Thoracic aorta (tissue), 2 donors: ENCODE results near the gene SMARCA5. TPM values are rescaled to one million over a fixed set of nuclear protein-coding genes. Genes with fewer than 3 reads are reported as not detected.

Source experiments
- ATAC-seq: fragments of 150-250 bp; one replicate; pipeline ENCODE4 v1.8.0; 2017; ENCODE audit warnings: low read depth; ENCODE audit not compliant: insufficient number of reproducible peaks, low FRiP score
- DNase-seq: peaks from one replicate; pipeline ENCODE4 v3.0.0-alpha.2; 2020; ENCODE audit warnings: low spot score
- H3K27ac ChIP-seq, 2 donors: fragments of 200-600 bp; sonication (generic); 1 replicate in 1 of 2; 2 replicates in 1 of 2; pipeline ENCODE4 v1.5.1; 2016; ENCODE audit warnings: mild to moderate bottlenecking in 2 of 2, moderate library complexity in 2 of 2
- H3K27me3 ChIP-seq: fragments of 200-600 bp; sonication (generic); replicated peaks from 2 replicates; pipeline ENCODE4 v1.6.0; 2016; ENCODE audit warnings: mild to moderate bottlenecking; ENCODE audit not compliant: insufficient read depth
- H3K36me3 ChIP-seq: fragments of 200-600 bp; sonication (generic); one replicate; pipeline ENCODE4 v1.5.1; 2016
- H3K4me1 ChIP-seq, 2 donors: fragments of 200-600 bp; sonication (generic); 1 replicate in 1 of 2; 2 replicates in 1 of 2; pipeline versions ENCODE4 v1.5.1 to v1.6.0; 2016; ENCODE audit warnings: low read depth in 2 of 2, mild to moderate bottlenecking in 1 of 2; ENCODE audit not compliant: control insufficient read depth in 1 of 2
- H3K4me3 ChIP-seq: fragments of 200-600 bp; sonication (generic); 2 replicates; pipeline ENCODE4 v1.5.1; 2016; ENCODE audit warnings: mild to moderate bottlenecking
- H3K9me3 ChIP-seq: fragments of 200-600 bp; sonication (generic); 2 replicates; pipeline ENCODE4 v1.5.1; 2016
- CTCF ChIP-seq: fragments of 200-600 bp; sonication (generic); IDR thresholded peaks from one replicate; pipeline ENCODE4 v1.5.1; 2019; ENCODE audit warnings: antibody characterized with exemption
- total RNA-seq, 2 donors: library from RNA; depleted of rRNA; stranded (reverse); fragments of >200 nt; gene quantifications; one replicate each; pipeline versions ENCODE4 v1.1.0 to v1.2.3, GENCODE V29; 2016

Gene SMARCA5
- total RNA-seq, 2 donors from 2014 or later: 19.2 to 75.8 TPM

- Histone ChIP-seq H3K27ac (no peak overlapping the region), H3K27me3 (no peaks in the 10 kb centered on the region), H3K36me3 (peaks cover 56% of the 10 kb centered on the region), H3K9me3 (no peaks in the 10 kb centered on the region), H3K4me1 (peaks cover 0 to 5% of the 10 kb centered on the region in 2 donors), H3K4me3 (no peak overlapping the region)
- ATAC-seq (no peak), DNase-seq (no peak)
- peak; percentile 19 for TF ChIP-seq CTCF
Measured at GRCh38 chr4:143531380-143531779, 17.9 kb downstream of the SMARCA5 start.

GRCh38 chr4:143531788-143532491, 18.4 kb downstream of the SMARCA5 start:
- DNase-seq (no peak), ATAC-seq (no peak)
- no peak overlapping the region for H3K27ac ChIP-seq
- peaks cover 53% of the 10 kb centered on the region for H3K36me3 ChIP-seq
- H3K4me3 ChIP-seq: no peak overlapping the region
- H3K27me3 ChIP-seq: no peaks in the 10 kb centered on the region
- peaks cover 0 to 5% of the 10 kb centered on the region in 2 donors for H3K4me1 ChIP-seq
- TF ChIP-seq CTCF: no peak
- no peaks in the 10 kb centered on the region for H3K9me3 ChIP-seq

GRCh38 chr4:143538979-143539669, 25.6 kb downstream of the SMARCA5 start:
- Histone ChIP-seq H3K4me1 (no peaks in the 10 kb centered on the region), H3K27me3 (no peaks in the 10 kb centered on the region), H3K27ac (no peak overlapping the region), H3K36me3 (peaks cover 58% of the 10 kb centered on the region), H3K4me3 (no peak overlapping the region), H3K9me3 (no peaks in the 10 kb centered on the region)
- no peak for TF ChIP-seq CTCF
- DNase-seq: no peak
- ATAC-seq: no peak

GRCh38 chr4:143539670-143540023, 26.1 kb downstream of the SMARCA5 start:
- no peaks in the 10 kb centered on the region for H3K4me1 ChIP-seq
- peaks cover 57% of the 10 kb centered on the region for H3K36me3 ChIP-seq
- ATAC-seq: no peak
- H3K4me3 ChIP-seq: no peak overlapping the region
- no peak overlapping the region for H3K27ac ChIP-seq
- no peaks in the 10 kb centered on the region for H3K9me3 ChIP-seq
- DNase-seq: no peak
- H3K27me3 ChIP-seq: no peaks in the 10 kb centered on the region
- TF ChIP-seq CTCF: no peak

- Histone ChIP-seq H3K27me3 (no peaks in the 10 kb centered on the region), H3K36me3 (peaks cover 20% of the 10 kb centered on the region), H3K4me1 (no peaks in the 10 kb centered on the region), H3K27ac (no peak overlapping the region), H3K4me3 (no peak overlapping the region), H3K9me3 (no peaks in the 10 kb centered on the region)
- ATAC-seq (no peak), DNase-seq (no peak)
- no peak for TF ChIP-seq CTCF
Measured at GRCh38 chr4:143549928-143550327, 36.4 kb downstream of the SMARCA5 start.
